ENCODE data around the gene NCKIPSD. TPM values are rescaled to one million over a fixed set of nuclear protein-coding genes. Genes with fewer than 3 reads are reported as not detected.
A peak's percentile ranks its signal among the peaks of the same experiment; 100 is the strongest.

The NCKIPSD gene
- total and polyA plus RNA-seq, 3 donors from 2014 or later, result 30.1 to 81.3 (median 69.4) TPM

DNA sequence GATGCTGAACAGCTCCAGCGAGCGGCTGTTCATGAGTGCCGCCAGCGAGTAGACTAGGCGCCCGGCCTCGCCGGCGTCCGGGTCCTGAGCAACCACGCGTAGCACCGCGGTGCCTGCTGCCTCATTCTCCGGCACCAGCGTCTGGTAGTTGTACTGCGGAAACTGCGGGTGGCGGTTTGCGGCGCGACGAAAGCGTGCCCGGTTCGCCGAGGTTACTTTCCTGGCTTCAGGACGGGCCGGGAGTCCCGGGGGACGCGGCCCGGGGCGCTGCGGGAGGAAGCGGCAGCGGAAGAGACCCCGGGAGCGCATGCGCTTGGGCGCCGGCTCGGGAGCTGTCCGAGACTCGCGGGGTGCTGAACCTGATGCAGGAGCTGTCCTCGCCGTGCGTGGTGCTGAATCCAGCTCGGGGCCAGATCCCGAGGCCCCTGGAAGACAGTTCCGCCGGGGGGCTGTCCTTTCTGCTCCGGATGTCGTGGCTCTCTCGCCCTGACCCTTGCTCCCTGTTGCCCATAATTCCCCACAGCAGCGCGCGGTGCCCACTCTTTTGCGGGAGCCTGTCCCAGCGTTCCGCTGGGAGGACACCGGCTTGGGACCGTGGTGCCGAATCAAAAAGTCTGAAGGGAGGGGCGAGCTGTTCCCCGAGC, 24.1 kb downstream of the NCKIPSD start:
- Histone ChIP-seq H3K4me3 (peak overlapping the region; percentile 46 to 62), H3K9me3 (no peaks in the 10 kb centered on the region), H3K27me3 (no peaks in the 10 kb centered on the region), H3K27ac (no peak overlapping the region), H3K36me3 (ENCODE audit: low read depth, missing control alignments) (no peaks in the 10 kb centered on the region), H3K4me1 (peaks cover 11% of the 10 kb centered on the region)
- WGBS, 2 donors, result 1% methylated on average over 57 of the region's 67 CpGs; no CpG with 5 or more reads in 1 of the 2 donors
- intact Hi-C loops (cut with DNase I; ENCODE audit: low total_unique reads), result no loop called here
- TF ChIP-seq, protein P1, sequence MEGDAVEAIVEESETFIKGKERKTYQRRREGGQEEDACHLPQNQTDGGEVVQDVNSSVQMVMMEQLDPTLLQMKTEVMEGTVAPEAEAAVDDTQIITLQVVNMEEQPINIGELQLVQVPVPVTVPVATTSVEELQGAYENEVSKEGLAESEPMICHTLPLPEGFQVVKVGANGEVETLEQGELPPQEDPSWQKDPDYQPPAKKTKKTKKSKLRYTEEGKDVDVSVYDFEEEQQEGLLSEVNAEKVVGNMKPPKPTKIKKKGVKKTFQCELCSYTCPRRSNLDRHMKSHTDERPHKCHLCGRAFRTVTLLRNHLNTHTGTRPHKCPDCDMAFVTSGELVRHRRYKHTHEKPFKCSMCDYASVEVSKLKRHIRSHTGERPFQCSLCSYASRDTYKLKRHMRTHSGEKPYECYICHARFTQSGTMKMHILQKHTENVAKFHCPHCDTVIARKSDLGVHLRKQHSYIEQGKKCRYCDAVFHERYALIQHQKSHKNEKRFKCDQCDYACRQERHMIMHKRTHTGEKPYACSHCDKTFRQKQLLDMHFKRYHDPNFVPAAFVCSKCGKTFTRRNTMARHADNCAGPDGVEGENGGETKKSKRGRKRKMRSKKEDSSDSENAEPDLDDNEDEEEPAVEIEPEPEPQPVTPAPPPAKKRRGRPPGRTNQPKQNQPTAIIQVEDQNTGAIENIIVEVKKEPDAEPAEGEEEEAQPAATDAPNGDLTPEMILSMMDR (IDR thresholded peaks at IDR 0.05), result no peak
- TF ChIP-seq POLR2A (IDR thresholded peaks at IDR 0.05), result no peak
- DNase-seq, result peak; percentile 78

DNA sequence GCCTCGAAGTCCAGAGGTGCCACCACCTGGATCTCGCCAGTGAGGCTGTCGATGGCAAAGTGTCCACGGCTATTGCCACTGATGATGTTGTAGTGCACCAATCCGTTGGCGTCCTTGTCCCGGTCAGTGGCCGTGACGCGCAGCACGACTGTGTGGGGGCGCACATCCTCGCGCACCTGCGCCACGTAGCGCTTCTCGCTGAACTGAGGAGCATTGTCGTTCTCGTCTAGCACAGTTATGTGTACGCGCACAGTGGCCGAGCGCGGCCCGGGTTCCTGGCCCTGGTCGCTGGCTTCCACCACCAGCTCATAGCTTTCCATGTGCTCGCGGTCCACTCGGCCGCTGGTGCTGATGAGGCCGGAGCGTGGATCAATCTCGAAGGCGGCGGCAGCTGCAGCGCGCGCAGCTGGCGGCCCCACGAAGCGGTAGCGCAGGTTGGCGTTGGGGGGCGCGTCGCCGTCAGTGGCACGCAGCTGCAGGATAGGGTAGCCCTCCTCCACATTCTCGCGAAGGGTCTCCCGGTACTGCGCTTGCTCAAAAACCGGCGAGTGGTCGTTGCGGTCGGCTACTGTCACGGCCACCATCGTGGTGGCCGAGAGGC, 24.8 kb downstream of the NCKIPSD start:
- WGBS, 2 donors, result 56 to 63% methylated on average over 24 to 43 of the region's 61 CpGs
- H3K27me3 ChIP-seq, result no peaks in the 10 kb centered on the region
- no peak overlapping the region for H3K27ac ChIP-seq
- TF ChIP-seq, protein P1 (IDR thresholded peaks at IDR 0.05), result no peak
- TF ChIP-seq POLR2A (IDR thresholded peaks at IDR 0.05), result no peak
- H3K36me3 ChIP-seq (ENCODE audit: low read depth, missing control alignments), result no peaks in the 10 kb centered on the region
- intact Hi-C loops (cut with DNase I; ENCODE audit: low total_unique reads), result no loop called here
- DNase-seq, result no peak
- no peaks in the 10 kb centered on the region for H3K9me3 ChIP-seq
- H3K4me3 ChIP-seq, result peak overlapping the region; percentile 46 to 62
- H3K4me1 ChIP-seq, result peaks cover 16% of the 10 kb centered on the region

DNA sequence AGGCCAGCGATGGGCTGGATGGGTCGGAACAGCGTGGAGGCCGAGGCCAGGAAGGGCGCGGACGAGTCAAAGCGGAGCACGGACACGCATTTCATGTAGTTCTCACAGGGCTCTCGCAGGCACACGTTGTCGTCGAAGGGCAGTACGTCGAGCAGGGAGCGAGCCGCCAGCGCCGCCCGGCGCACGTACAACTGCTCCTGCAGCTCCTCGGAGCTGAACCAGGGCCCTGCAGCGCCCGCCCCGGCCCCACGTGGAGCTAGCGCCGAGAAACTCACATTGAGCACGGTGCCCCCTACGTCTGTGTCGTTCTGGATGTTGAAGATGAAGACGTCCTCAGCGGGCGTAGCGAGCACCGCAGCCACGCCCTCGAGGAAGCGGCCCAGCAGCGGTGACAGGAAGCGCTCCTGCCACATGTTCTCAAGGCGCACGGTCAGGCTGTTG, 28.9 kb downstream of the NCKIPSD start:
- Histone ChIP-seq H3K27ac (no peak overlapping the region), H3K9me3 (no peaks in the 10 kb centered on the region), H3K4me3 (peak overlapping the region; percentile 51 to 66), H3K27me3 (no peaks in the 10 kb centered on the region), H3K4me1 (peaks cover 16% of the 10 kb centered on the region), H3K36me3 (ENCODE audit: low read depth, missing control alignments) (no peaks in the 10 kb centered on the region)
- TF ChIP-seq, protein P1 (IDR thresholded peaks at IDR 0.05), result no peak
- no peak for TF ChIP-seq POLR2A (IDR thresholded peaks at IDR 0.05)
- intact Hi-C loops (cut with DNase I; ENCODE audit: low total_unique reads), result no loop called here
- DNase-seq, result no peak
- 27 to 56% methylated on average over 21 to 37 of the region's 45 CpGs for WGBS, 2 donors

DNA sequence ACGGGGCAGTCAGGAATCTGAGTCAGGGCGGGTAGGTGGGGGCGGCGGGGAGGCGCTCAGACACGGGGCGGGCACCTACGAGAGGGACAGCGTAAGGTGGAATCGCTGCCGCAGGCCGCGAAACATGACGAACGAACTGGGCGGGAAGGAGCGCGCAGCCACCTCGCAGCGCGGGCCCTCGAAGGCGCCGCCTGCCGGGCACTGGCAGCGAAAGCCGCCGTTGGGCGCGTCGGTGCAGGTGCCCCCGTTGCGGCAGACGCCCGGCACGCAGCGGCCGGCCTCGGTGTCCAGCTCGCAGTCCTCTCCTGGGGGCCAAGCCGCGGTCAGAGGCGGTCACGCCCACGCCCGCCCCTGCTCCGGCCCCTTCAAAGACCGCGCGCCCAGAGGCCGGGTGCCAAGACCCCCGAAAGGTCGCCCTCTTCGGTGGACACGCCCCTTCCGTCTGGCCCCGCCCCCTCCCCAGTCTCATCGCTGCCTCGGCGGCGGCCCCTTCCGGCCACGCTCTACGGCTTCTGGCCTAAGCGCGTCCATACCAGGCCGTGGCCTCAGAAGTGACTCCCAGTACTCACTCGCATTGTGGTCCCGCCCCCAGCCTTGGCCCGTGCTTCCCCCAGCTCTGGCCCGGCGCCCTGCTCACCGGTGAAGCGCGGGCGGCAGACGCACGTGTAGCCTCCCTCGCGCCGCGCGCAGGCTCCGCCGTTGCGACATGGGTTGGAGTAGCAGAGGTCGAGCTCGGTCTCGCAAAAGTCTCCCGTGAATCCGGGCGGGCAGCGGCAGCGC, 29.5 kb downstream of the NCKIPSD start:
- no peaks in the 10 kb centered on the region for H3K36me3 ChIP-seq (ENCODE audit: low read depth, missing control alignments)
- H3K9me3 ChIP-seq, result no peaks in the 10 kb centered on the region
- DNase-seq, result peak; percentile 88
- intact Hi-C loops (cut with DNase I; ENCODE audit: low total_unique reads), result no loop called here
- H3K27ac ChIP-seq, result no peak overlapping the region
- TF ChIP-seq POLR2A (IDR thresholded peaks at IDR 0.05), result no peak
- TF ChIP-seq, protein P1 (IDR thresholded peaks at IDR 0.05), result peak; percentile 60 to 70 (median 63)
- H3K4me1 ChIP-seq, result peaks cover 11% of the 10 kb centered on the region
- peak overlapping the region; percentile 51 to 66 for H3K4me3 ChIP-seq
- 2 to 3% methylated on average over 30 to 61 of the region's 94 CpGs for WGBS, 2 donors
- H3K27me3 ChIP-seq, result no peaks in the 10 kb centered on the region

Measured in testis (tissue), 3 donors.